ES-I3 (cell line): ENCODE data around the gene TRMO.
A peak's percentile ranks its signal among the peaks of the same experiment; 100 is the strongest.

Experiments
- H3K36me3 ChIP-seq: 2 replicates; pipeline ENCODE4 v1.6.1; 2013; ENCODE audit warnings: mild to moderate bottlenecking, low read length, control low read depth, moderate library complexity; ENCODE audit not compliant: insufficient read depth
- H3K4me1 ChIP-seq: 2 replicates; pipeline ENCODE4 v1.6.1; 2013; ENCODE audit warnings: mild to moderate bottlenecking, control low read depth, low read length; ENCODE audit not compliant: insufficient read depth
- H3K9ac ChIP-seq: 2 replicates; pipeline ENCODE4 v1.6.1; 2013; ENCODE audit warnings: low read depth, mild to moderate bottlenecking, low read length, moderate library complexity
- H3K9me3 ChIP-seq: 2 replicates; pipeline ENCODE4 v1.6.1; 2013; ENCODE audit warnings: mild to moderate bottlenecking, low read length, moderate library complexity; ENCODE audit not compliant: control insufficient read depth, insufficient read depth

Gene TRMO

DNA sequence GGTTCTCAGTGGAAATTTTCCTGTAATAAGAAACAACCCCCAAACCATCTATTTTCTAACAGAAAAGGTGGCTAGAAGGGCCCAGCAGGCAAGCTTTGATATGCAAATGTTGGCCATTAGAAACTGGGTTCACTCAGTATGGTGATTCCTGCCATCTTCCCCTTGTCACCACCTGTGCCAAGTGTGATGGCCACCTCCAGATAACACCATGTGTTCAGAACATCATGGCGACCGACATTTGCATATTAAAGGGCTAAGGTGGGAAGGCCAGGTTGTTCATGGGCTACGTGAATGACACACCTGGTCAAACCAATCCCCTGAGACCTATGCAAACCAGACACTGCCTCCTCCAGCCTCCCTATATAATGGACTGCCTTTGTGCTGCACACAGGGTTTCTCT is 48.9 kb downstream of the TRMO start:
- no peaks in the 10 kb centered on the region for H3K9me3 ChIP-seq
- H3K36me3 ChIP-seq: no peaks in the 10 kb centered on the region
- H3K4me1 ChIP-seq: peaks cover 5% of the 10 kb centered on the region; the same call in 1 of the 2 replicates
- no peak overlapping the region for H3K9ac ChIP-seq

DNA sequence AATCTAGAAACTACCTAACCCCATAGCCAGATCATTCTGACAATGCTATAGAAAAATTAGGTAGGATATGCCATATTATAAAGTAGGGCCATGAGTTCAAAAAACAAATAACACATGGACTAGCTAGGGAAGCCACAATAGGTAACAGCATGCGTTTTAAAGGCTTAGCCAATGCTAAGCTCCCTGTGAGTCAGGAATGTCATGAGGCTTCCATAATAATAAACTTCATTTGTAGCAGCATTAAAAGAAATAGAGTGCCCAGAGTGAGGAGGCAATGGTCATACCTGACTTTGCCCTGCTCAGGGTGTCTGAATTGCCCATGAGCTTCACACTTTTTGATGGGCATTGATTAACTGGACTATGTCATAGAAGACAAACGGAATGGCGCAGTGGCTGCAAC is 53.4 kb downstream of the TRMO start:
- H3K4me1 ChIP-seq: peaks cover 5% of the 10 kb centered on the region; the same call in 1 of the 2 replicates
- H3K36me3 ChIP-seq: no peaks in the 10 kb centered on the region
- H3K9me3 ChIP-seq: no peaks in the 10 kb centered on the region
- no peak overlapping the region for H3K9ac ChIP-seq

DNA sequence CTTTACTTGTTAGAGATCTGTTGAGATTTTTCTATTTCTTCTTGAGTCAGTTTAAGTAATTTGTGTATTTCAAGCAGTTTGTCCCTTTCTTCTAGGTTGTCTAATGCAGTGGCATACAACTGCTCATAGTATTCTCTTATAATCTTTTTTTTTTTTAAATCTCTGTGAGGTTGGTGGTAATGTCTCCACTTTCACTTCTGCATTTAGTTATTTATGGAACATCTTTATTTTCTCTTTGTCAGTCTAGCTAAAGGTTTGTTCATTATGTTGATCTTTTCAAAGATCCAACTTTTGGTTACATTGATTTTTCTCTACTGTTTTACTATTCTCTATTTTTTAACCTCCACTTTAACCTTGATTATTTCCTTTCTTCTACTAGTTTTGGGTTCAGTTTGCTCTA is 55.5 kb downstream of the TRMO start:
- Histone ChIP-seq H3K9ac (no peak overlapping the region), H3K36me3 (no peaks in the 10 kb centered on the region), H3K4me1 (peaks cover 5% of the 10 kb centered on the region; the same call in 1 of the 2 replicates), H3K9me3 (no peaks in the 10 kb centered on the region)

DNA sequence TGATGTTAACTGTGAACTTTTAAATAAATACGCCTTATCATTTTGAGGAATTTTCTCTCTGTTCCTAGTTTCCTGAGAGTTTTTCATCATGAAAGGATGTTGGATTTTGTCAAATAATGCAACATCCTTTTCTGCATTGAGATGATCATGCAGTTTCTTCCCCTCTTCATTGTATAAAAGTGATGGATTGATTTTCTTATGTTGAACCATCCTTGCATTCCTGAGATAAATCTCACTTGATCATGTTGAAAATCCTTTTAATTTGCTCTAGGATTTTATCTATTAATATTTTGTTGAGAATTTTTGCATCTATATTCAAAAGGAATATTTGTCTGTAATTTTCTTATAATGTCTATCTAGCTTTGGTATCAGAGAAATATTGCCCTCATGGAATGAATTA is 56.0 kb downstream of the TRMO start:
- Histone ChIP-seq H3K4me1 (peaks cover 5% of the 10 kb centered on the region; the same call in 1 of the 2 replicates), H3K36me3 (no peaks in the 10 kb centered on the region), H3K9me3 (no peaks in the 10 kb centered on the region), H3K9ac (no peak overlapping the region)

DNA sequence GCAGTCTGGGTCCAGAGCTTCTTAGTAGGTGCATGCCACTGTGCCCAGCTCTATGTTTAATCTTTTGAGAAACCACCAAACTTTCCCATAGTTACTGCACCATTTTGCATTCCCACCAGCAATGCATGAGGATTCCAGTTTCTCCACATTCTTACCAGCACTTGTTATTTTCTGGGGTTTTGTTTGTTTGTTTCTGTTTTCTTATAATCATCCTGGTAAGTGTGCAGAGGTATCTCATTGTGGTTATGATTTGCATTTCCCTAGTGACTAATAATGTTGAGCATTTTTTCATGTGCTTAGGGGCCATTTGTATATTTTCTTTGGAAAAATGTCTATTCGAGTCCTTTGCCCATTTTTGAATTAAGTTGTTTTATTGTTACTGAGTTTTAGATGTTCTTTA is 57.9 kb downstream of the TRMO start:
- Histone ChIP-seq H3K36me3 (no peaks in the 10 kb centered on the region), H3K9ac (no peak overlapping the region), H3K4me1 (peaks cover 5% of the 10 kb centered on the region; the same call in 1 of the 2 replicates), H3K9me3 (no peaks in the 10 kb centered on the region)

DNA sequence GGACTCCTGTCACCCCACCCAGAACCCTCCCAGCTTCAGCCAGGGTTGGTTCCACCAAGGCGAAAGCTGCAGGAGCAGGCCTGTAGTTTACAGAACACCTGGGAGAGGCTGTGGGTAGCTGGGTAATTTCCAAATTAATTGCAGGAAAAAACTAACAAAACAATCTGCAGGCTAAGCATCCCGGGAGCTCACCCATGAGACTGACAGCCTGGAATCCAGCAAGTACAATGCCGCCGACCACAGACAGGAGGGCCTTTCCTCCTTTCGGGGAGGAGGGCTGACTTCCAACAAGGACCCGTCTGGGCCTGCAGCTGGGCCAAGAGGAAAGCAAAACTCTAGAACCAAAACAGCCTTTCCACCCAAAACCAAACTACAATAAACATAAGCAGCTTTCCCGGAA is 59.0 kb downstream of the TRMO start:
- no peak overlapping the region for H3K9ac ChIP-seq
- no peaks in the 10 kb centered on the region for H3K36me3 ChIP-seq
- no peaks in the 10 kb centered on the region for H3K9me3 ChIP-seq
- H3K4me1 ChIP-seq: no peaks in the 10 kb centered on the region

DNA sequence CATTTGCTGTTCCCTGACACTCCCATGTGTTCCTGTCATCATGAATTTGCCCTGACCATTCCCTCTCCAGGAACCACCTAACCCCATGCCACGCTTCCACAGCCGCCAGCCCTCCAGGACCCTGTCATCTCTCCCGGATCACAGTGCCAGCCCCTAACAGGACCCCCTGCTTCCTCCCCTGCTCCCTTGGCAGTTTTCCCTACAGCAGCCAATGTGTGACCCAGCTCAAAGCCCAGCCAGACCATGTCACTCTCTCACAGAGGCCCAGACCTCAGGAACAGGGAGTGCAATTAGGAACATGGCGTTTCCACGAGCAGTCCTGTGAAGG is 61.2 kb downstream of the TRMO start:
- no peak overlapping the region for H3K9ac ChIP-seq
- H3K9me3 ChIP-seq: no peaks in the 10 kb centered on the region
- no peaks in the 10 kb centered on the region for H3K36me3 ChIP-seq
- 0 out of 2 replicates have a peak, but pooled peaks cover 6% of the 10 kb centered on the region for H3K4me1 ChIP-seq

DNA sequence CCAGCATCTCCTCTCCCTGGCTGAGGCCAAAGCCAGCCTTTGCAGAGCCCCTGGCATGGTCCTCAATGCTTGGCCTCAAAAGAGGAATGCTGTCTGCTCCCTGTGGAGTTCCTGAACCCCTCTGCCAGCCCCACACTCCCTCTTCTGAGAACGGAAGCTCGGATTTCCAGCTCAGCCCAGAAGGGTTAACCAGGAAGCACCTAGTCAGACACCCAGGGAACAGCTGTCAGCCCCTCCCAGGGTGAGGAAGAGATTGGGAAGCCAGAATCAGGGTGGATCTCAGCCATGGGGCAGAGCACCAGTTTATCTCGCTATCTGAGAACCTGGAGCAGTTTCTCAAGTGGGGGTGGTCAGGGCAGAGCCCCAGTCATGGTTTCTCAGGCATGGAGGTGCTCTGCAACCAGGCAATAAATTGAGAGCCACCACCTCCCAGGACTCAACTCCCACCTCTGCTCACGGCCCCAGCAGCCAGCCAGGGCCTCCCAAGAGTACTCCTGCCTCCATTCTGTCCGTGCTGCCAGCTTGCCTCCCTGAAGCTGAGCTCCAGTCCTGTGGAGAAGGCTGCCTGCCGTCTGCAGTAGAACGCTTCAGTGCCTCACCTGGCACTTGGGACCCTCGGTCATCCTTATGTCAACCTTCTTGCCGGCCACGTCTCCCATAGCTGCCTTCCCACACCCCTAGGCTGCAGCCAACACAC is 61.7 kb downstream of the TRMO start:
- no peaks in the 10 kb centered on the region for H3K9me3 ChIP-seq
- H3K4me1 ChIP-seq: 0 out of 2 replicates have a peak, but pooled peaks cover 6% of the 10 kb centered on the region
- no peaks in the 10 kb centered on the region for H3K36me3 ChIP-seq
- no peak overlapping the region for H3K9ac ChIP-seq

DNA sequence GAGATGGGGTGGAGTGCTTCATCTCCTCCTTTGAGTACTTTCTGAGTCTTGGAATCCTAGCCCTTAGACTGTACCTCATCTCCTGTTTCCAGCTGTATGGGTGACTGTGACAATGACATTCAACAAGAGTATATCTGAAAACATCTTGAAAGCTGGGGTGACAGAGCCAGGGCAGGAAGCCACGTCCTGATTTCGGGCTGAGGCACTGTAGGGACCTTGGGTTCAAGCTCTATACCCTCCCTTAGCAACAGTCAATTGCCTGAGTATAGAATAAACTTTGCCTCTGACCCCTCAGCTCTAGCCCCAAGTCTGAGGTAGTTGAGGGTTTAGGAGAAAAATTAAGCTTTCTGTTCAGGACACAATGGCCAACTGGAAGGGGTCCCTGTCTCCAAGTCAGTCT is 63.0 kb downstream of the TRMO start:
- Histone ChIP-seq H3K9ac (no peak overlapping the region), H3K4me1 (0 out of 2 replicates have a peak, but pooled peaks cover 6% of the 10 kb centered on the region), H3K36me3 (no peaks in the 10 kb centered on the region), H3K9me3 (no peaks in the 10 kb centered on the region)

DNA sequence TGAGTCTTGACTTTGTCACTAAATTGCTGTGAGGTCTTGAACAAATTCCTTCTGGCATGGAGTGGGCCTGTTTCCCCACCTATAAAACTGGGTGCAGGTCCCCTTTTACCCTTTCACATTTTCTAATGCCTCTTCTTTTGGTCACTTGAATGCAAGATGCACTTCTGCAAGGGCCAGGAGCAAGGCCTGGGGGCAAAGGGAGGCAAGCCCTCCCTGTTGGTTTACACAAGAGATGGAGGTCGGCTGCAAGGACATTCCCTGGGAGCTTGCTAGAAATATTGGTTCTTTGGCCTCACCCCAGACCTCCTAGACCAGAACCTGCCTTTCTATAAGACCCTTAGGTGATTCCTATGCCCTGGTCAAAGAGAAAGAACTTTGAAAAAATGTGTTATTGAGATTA is 63.5 kb downstream of the TRMO start:
- Histone ChIP-seq H3K36me3 (no peaks in the 10 kb centered on the region), H3K9ac (no peak overlapping the region), H3K4me1 (0 out of 2 replicates have a peak, but pooled peaks cover 6% of the 10 kb centered on the region), H3K9me3 (no peaks in the 10 kb centered on the region)

DNA sequence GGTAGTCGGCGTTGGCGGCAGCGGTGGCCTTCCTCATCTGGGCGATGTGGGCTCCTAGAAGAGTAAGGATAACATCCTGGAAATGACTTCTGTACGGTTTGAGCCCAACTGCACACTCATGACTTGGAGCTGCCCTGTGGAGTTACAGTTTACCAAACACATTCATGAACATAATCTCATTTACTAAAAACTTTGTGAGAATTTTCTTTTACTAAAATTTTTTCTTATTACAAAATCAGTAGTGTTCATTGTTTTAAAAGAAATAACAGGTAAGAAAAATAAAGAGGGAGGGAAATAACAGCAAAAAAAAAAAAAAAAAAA is 63.9 kb downstream of the TRMO start:
- Histone ChIP-seq H3K36me3 (no peaks in the 10 kb centered on the region), H3K4me1 (0 out of 2 replicates have a peak, but pooled peaks cover 6% of the 10 kb centered on the region), H3K9ac (no peak overlapping the region), H3K9me3 (no peaks in the 10 kb centered on the region)

DNA sequence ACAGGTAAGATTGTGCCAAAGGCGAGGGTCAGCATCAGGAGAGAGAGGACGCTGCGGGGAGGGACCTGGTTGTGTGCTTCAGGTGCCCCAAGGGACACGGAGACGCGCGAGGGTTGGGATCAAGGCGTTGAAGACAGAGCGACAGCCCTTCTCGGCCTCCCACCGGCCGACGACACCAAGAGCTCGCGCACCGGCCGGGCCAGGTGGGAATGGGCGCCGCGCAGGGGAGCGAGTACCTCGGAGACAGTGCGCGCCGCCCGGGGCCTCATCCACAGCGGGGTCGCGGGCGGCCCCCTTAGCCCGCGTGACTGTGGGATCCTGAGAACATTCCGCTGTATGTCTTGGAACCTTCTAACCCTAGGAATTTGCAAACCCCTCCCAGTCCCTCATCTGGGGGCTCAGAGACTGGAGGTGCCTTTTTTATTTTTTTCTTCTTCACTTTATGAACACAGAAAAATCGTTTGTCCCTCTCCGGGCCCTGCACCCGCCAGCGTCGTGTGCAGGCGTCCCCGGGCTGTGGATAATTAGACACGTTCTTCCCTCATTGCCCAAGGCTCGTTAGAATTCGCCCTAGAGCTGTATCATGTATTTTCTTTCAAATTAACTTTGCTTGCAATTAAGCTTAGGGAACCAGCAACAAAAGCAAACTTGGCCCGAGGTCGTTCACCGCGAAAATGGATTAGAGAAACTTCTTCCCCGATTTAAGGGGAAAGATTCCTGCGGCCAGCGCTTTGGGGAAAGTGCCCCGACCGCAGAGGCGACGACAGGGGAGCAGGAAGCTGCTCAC is 64.5 kb downstream of the TRMO start:
- no peaks in the 10 kb centered on the region for H3K9me3 ChIP-seq
- peak overlapping the region; percentile 31; the same call in 1 of the 2 replicates for H3K9ac ChIP-seq
- 0 out of 2 replicates have a peak, but pooled peaks cover 6% of the 10 kb centered on the region for H3K4me1 ChIP-seq
- no peaks in the 10 kb centered on the region for H3K36me3 ChIP-seq

DNA sequence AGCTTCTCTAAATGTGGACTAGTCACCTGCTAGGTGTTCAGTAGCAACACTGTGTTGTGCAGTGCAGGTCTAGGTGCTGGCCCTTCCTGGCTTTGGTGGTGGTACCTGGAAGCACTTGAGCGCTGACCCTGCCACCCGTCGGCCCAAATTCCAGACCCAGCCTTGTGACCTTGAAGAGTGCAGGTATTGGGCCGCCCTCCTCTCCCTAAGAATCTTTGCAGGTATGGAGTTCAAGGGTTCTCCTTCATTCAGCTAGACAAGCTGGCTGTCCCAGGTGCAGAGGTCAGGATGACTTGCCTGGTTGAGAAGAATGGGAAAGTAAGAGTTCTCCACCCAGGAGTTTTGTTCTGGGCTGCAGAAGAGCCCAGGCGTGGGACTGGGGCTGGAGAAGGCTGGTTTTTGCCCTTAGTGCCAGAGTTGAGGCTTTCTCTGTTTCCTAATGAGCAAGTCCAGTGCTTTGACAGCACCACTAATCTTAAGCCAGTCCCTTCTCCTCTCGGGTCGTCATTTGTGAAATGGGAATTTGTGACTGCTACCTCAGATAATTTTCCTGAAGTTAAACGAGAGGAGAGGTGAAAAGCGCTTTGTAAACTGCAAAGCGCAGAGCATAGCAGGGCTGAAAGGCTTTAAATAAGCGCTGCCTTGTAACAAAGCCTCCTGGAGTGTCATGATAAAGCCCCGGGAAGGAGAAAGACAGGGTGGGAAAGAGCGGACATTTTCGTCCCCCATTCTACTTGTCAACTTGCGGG is 65.3 kb downstream of the TRMO start:
- Histone ChIP-seq H3K9me3 (no peaks in the 10 kb centered on the region), H3K9ac (peak overlapping the region; percentile 31; the same call in 1 of the 2 replicates), H3K36me3 (no peaks in the 10 kb centered on the region), H3K4me1 (0 out of 2 replicates have a peak, but pooled peaks cover 6% of the 10 kb centered on the region)

DNA sequence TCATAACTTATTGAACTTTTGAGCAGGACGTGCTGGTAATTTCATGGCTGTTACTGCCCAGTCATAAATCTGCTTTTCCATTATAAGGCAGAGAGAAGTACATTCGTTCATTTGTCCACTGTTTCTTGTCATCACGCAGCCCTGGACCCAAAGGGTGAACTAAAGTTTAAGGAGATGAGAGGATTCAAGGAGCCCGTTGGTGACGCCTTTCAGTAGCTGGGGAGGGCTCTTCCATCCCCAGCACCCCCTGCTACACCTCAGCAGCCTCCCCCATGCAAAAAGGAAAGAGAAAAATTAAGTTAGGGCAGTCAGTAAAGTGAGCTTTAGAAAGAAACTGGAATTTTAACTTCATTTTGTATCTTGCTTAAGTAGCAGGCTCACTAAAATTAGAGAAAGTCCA is 66.4 kb downstream of the TRMO start:
- H3K9ac ChIP-seq: no peak overlapping the region
- 0 out of 2 replicates have a peak, but pooled peaks cover 6% of the 10 kb centered on the region for H3K4me1 ChIP-seq
- H3K9me3 ChIP-seq: no peaks in the 10 kb centered on the region
- H3K36me3 ChIP-seq: no peaks in the 10 kb centered on the region
